ENCODE data around the gene OXSR1.

- TF ChIP-seq CTCF (conservative IDR thresholded peaks at IDR 0.05; ENCODE audit: low read depth in 2 of 2) (no peak), JUNB (IDR thresholded peaks at IDR 0.05; ENCODE audit: unreplicated experiment) (no peak), REST (IDR thresholded peaks at IDR 0.05; ENCODE audit: unreplicated experiment) (no peak), EZH2phosphoT487 (IDR thresholded peaks at IDR 0.05; ENCODE audit: unreplicated experiment) (no peak)
Observed at GRCh38 chr3:38278841-38279240, 113.5 kb downstream of the OXSR1 start.
